ENCODE data around the gene SREK1IP1.

Gene SREK1IP1

DNA sequence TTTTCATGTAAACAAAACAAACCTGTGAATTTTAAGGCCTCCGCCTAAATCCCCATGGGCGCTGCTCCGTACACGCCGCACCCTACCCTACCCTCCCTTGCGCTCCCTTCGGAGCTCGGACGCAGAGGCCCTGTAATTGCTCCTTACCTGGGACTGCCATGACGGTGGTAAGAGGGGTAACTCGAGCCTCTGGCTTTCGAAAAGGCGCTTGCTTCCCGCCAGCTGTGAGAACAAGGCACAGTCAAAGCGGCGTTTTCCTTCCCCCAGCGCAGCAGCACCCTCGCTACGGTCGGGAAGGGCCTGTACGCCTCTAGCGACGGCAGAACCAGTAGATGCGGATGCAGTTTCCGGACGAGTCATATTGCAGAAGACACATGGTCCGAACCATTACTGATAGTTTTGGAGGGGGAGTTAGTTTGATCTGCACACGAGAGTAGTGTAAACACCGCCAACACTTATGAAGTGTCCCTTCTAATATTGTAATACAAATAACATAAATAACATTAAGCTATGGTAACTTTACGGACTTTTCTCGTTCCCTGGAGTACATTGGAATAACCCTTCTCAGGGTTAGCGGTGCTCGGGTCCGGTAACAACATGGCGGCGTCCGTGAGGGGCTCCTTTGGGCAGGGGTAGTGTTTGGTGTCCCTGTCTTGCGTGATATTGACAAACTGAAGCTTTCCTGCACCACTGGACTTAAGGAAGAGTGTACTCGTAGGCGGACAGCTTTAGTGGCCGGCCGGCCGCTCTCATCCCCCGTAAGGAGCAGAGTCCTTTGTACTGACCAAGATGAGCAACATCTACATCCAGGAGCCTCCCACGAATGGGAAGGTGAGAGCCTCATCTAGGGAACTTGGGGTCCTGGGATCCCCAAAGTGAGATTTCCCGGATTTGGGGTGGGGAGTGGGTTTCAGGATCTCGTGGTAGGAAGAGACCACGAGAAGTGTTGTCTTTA is at the start of gene SREK1IP1, which contains the start of gene CWC27:
TSS of gene SREK1IP1 (minus strand) at position 334 of the 955 bp plus-strand sequence. CDS start at position 160, 174 bp downstream.
TSS of gene CWC27 (plus strand) at position 573 of the 955 bp plus-strand sequence. CDS start at position 790, 217 bp downstream.
- ChIA-PET CTCF (no interaction called here), POLR2A (interaction anchor here (0.9 to 1.5 kb wide), 2 partner anchors 20 to 78 kb away, joined by 4 to 6 read pairs; no protein-coding TSS in a partner anchor)
- peak; percentile 76 for DNase-seq (ENCODE audit: extremely low spot score)
- no peak for TF ChIP-seq FOXA1 (IDR thresholded peaks at IDR 0.05)
- no peak for TF ChIP-seq HDGF (IDR thresholded peaks at IDR 0.05; ENCODE audit: borderline replicate concordance)
- TF ChIP-seq, protein P1, sequence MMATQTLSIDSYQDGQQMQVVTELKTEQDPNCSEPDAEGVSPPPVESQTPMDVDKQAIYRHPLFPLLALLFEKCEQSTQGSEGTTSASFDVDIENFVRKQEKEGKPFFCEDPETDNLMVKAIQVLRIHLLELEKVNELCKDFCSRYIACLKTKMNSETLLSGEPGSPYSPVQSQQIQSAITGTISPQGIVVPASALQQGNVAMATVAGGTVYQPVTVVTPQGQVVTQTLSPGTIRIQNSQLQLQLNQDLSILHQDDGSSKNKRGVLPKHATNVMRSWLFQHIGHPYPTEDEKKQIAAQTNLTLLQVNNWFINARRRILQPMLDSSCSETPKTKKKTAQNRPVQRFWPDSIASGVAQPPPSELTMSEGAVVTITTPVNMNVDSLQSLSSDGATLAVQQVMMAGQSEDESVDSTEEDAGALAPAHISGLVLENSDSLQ (IDR thresholded peaks at IDR 0.05): no peak
- TF ChIP-seq NFRKB (IDR thresholded peaks at IDR 0.05): peak; percentile 75
- peak; percentile 46 for TF ChIP-seq ELF4 (IDR thresholded peaks at IDR 0.05)
- TF ChIP-seq TARDBP (IDR thresholded peaks at IDR 0.05): no peak
- no peak for TF ChIP-seq LEF1 (IDR thresholded peaks at IDR 0.05; ENCODE audit: borderline replicate concordance)
- TF ChIP-seq BHLHE40 (IDR thresholded peaks at IDR 0.05; ENCODE audit: borderline replicate concordance): peak; percentile 81
- 0 out of 2 replicates have a peak, but pooled peaks have one; percentile 65 for TF ChIP-seq CTBP1 (IDR thresholded peaks at IDR 0.05; ENCODE audit: borderline replicate concordance)
- peak; percentile 86; the same call in 1 of the 2 replicates for TF ChIP-seq FOXK2 (IDR thresholded peaks at IDR 0.05)
- peak; percentile 82; the same call in 1 of the 2 replicates for TF ChIP-seq FOXM1 (IDR thresholded peaks at IDR 0.05; ENCODE audit: borderline replicate concordance)

DNA sequence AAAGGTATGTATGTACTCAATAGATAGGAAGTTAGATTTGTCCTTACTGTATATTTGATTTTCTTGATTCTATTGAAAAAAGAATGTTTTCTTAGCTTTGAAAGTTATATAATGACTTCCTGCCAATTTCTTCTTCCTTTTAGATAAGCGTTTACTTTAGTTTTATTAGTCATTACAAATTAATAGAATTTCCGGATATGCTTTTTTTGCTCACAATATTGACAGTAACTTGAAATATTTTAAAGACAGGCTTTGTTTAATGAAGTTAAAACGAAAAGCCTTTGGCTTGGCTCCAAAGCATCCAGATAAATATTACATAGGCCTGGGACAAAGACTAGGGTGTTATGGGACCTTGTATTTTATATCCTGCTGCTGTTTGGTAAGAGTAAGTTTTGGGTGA is 49.8 kb upstream of the SREK1IP1 start:
- no peak for DNase-seq (ENCODE audit: extremely low spot score)
- no peak for TF ChIP-seq ARNT (IDR thresholded peaks at IDR 0.05)
- TF ChIP-seq, protein P1 (IDR thresholded peaks at IDR 0.05): no peak
- no peak for TF ChIP-seq HDGF (IDR thresholded peaks at IDR 0.05; ENCODE audit: borderline replicate concordance)
- no peak for TF ChIP-seq SUZ12 (IDR thresholded peaks at IDR 0.05)
- no peak for TF ChIP-seq FOXA1 (IDR thresholded peaks at IDR 0.05)
- TF ChIP-seq ZNF384 (IDR thresholded peaks at IDR 0.05): no peak
- TF ChIP-seq L3MBTL2 (conservative IDR thresholded peaks at IDR 0.05): no peak
- no peak for TF ChIP-seq FOXM1 (IDR thresholded peaks at IDR 0.05; ENCODE audit: borderline replicate concordance)
- no peak for TF ChIP-seq CTBP1 (IDR thresholded peaks at IDR 0.05; ENCODE audit: borderline replicate concordance)
- no peak for TF ChIP-seq FOXK2 (IDR thresholded peaks at IDR 0.05)
- TF ChIP-seq LEF1 (IDR thresholded peaks at IDR 0.05; ENCODE audit: borderline replicate concordance): no peak
- TF ChIP-seq TARDBP (IDR thresholded peaks at IDR 0.05): no peak
- no peak for TF ChIP-seq ELF4 (IDR thresholded peaks at IDR 0.05)
- no peak for TF ChIP-seq BHLHE40 (IDR thresholded peaks at IDR 0.05; ENCODE audit: borderline replicate concordance)
- no peak for TF ChIP-seq SP1 (IDR thresholded peaks at IDR 0.05)
- no peak for TF ChIP-seq NFRKB (IDR thresholded peaks at IDR 0.05)
- ChIA-PET POLR2A (no interaction called here), CTCF (no interaction called here)

DNA sequence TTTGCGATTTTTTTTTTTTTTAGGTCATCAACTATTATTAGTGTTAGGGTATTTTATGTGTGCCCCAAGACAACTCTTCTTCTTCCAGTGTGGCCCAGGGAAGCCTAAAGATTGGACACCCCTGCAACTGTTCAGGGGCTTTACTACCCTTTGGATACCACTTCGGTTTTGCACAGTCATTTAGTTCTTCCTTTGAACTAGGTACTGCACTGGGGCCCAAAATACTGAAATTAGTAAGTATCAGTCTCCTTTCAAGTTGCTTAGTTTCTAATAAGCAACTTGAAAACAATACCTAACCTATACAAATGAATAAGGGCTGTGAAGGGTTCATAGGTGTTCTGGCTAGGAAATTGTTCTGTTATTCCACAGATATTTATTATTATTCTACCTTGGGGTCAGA is 45.6 kb upstream of the SREK1IP1 start:
- no peak for DNase-seq (ENCODE audit: extremely low spot score)
- CTCF ChIA-PET: no interaction called here
- no peak for TF ChIP-seq ELF4 (IDR thresholded peaks at IDR 0.05)
- TF ChIP-seq, protein P1 (IDR thresholded peaks at IDR 0.05): no peak
- no peak for TF ChIP-seq SUZ12 (IDR thresholded peaks at IDR 0.05)
- no peak for TF ChIP-seq SP1 (IDR thresholded peaks at IDR 0.05)
- TF ChIP-seq TARDBP (IDR thresholded peaks at IDR 0.05): no peak
- TF ChIP-seq HDGF (IDR thresholded peaks at IDR 0.05; ENCODE audit: borderline replicate concordance): no peak
- no peak for TF ChIP-seq ZNF384 (IDR thresholded peaks at IDR 0.05)
- POLR2A ChIA-PET: no interaction called here

DNA sequence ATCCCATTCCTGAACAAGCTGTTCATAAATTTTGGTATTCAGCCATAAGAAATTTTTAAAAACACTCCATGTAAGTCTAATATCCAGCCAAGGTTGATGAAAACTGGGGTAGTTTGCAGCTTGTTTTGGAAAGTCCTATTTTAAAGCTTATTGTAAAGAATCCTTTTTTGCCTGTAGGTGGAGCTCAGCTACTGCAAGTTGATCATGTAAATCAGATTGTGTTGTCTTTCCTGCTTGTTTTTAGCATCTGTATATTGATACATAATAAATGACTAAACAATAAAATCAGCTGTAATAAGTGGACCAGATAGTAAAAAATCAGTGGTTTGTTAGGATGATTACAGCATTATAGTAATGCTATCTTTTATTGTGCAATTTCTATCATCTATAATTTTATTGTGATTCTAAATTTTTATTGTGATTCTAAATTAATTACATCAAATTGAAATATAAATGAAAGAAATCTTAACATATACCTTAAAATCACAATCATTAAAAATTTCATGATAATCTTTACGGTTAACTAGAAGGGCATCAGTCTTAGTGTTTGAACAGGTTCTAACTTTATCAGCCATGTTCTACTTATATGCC is 42.7 kb upstream of the SREK1IP1 start:
- ChIA-PET CTCF (interaction anchor here (0.6 to 1.8 kb wide), 6 partner anchors 129 to 672 kb away, joined by 3 to 9 read pairs (median 3); no protein-coding TSS in a partner anchor), POLR2A (interaction anchor here (1.0 kb wide), 1 partner anchor 671 kb away, joined by 3 read pairs; the partner anchor contains the start of gene ADAMTS6)
- no peak for TF ChIP-seq HDGF (IDR thresholded peaks at IDR 0.05; ENCODE audit: borderline replicate concordance)
- no peak for TF ChIP-seq ARNT (IDR thresholded peaks at IDR 0.05)
- TF ChIP-seq BHLHE40 (IDR thresholded peaks at IDR 0.05; ENCODE audit: borderline replicate concordance): no peak
- TF ChIP-seq SUZ12 (IDR thresholded peaks at IDR 0.05): no peak
- no peak for TF ChIP-seq NFRKB (IDR thresholded peaks at IDR 0.05)
- TF ChIP-seq TARDBP (IDR thresholded peaks at IDR 0.05): no peak
- TF ChIP-seq ELF4 (IDR thresholded peaks at IDR 0.05): no peak
- no peak for TF ChIP-seq FOXM1 (IDR thresholded peaks at IDR 0.05; ENCODE audit: borderline replicate concordance)
- no peak for TF ChIP-seq ZNF384 (IDR thresholded peaks at IDR 0.05)
- TF ChIP-seq L3MBTL2 (conservative IDR thresholded peaks at IDR 0.05): no peak
- TF ChIP-seq FOXA1 (IDR thresholded peaks at IDR 0.05): no peak
- TF ChIP-seq, protein P1 (IDR thresholded peaks at IDR 0.05): no peak
- TF ChIP-seq LEF1 (IDR thresholded peaks at IDR 0.05; ENCODE audit: borderline replicate concordance): no peak
- TF ChIP-seq SP1 (IDR thresholded peaks at IDR 0.05): no peak
- no peak for TF ChIP-seq CTBP1 (IDR thresholded peaks at IDR 0.05; ENCODE audit: borderline replicate concordance)
- TF ChIP-seq FOXK2 (IDR thresholded peaks at IDR 0.05): no peak
- peak; percentile 25 for DNase-seq (ENCODE audit: extremely low spot score)

Data from HEK293T (cell line).